Measurements from ENCODE around the gene GAB1.
A peak's percentile ranks its signal among the peaks of the same experiment; 100 is the strongest.

The GAB1 gene

GRCh38 chr4:143389579-143390195 lies 53.0 kb downstream of the GAB1 start:
- peak; percentile 38 for DNase-seq (ENCODE audit: low read depth)

GRCh38 chr4:143390764-143391163 lies 54.1 kb downstream of the GAB1 start:
- no peak for DNase-seq (ENCODE audit: low read depth)

GRCh38 chr4:143391261-143391660 lies 54.6 kb downstream of the GAB1 start:
- DNase-seq (ENCODE audit: low read depth): no peak

DNA sequence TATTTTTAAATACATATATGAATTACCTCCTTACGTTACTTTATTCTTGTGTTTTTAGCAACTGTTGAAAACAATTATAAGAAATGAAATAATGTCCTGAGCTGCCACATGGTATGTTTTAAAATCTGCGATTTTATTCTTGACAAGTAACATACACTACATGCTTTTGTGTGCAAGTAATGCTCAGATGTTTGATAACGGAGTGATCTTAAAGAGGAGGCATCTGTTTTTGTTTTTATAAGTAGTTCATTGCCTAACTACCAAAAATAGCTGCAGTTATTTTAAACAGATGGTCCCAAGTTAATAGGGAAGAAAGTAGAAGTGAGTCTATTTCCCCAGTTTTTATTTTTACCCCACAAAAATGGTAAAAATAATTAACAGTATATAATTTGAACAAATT lies 55.2 kb downstream of the GAB1 start:
- peak; percentile 57 for DNase-seq (ENCODE audit: low read depth)

DNA sequence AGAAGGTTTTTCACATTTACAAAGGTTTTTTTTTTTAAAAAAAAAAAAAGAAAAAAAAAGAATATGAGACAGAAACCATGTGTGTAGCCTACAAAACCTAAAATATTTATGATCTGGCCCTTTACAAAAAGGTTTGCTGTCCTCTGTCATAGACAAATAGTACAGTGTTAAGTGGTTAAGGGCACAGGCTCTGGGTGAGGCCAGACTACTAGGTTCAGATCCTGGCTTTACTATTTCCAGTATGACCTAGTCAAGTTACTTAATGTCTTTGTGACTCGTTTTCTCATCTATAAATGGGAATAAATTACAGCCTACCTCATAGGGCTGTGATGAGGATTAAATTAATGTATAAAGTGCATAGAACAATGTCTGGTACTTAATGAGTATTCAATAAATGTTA lies 56.5 kb downstream of the GAB1 start:
- DNase-seq (ENCODE audit: low read depth): no peak

GRCh38 chr4:143394739-143395453 lies 58.2 kb downstream of the GAB1 start:
- DNase-seq (ENCODE audit: low read depth): no peak

DNA sequence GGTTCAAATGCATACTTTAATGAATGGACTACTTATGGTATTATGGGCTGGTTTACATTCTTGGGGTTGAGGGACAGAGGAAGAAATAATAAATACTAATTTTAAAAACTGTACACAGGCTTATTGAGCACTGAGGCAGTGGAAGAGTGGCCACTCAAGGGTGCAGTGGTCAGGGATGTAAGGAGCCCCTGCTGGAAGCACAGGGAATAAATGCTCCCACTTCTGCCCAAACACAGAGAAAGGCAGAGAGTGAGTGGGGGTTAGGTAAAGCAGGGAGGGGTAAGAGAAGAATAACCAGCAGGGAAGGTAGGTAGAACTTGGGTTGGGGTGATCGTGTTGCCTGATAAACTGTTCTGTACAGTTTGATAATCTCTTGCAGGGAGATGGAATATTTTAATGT lies 60.0 kb downstream of the GAB1 start:
- no peak for DNase-seq (ENCODE audit: low read depth)

- DNase-seq (ENCODE audit: low read depth): peak; percentile 10
Observed at GRCh38 chr4:143397335-143397734, 60.7 kb downstream of the GAB1 start.

- no peak for DNase-seq (ENCODE audit: low read depth)
Observed at GRCh38 chr4:143397887-143398286, 61.2 kb downstream of the GAB1 start.

DNA sequence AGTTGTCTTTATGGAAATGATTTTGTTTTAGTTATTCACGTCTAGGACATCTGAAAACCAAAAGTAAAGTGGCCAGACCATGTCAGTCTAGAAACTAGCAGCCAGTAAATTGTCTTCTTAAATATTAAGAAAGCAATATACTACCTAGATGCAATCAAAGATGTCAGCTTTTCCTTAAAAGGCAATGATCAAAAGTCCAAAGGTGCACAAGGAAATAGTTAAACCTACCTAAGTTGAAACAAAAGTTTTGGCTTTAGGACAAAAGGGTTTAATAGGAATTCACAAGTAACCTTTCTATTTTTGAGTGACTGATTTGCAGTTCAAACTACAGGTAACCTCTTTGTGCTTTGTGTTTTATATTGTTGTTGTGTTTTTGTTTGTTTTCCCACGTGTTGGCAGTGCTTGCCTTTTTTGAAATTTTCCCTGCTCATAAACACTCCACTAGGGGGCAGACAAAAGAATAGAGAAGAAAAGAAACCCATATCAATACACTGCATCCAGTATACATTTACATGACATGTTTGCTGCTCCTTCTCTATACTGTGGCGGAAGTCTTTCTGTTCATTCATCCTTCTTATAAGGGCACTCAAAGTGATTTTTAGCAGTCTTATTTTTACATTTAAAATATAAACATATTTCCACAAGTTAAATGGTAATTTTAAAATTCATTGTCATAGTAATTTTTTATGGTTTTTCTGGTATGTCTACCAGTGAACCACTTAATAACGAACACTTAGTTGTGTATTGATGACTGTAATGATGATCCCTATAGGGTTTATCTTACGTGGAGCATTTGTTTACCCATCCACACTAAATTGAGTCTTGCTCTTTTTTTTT lies 62.7 kb downstream of the GAB1 start:
- DNase-seq (ENCODE audit: low read depth): peak; percentile 13

DNA sequence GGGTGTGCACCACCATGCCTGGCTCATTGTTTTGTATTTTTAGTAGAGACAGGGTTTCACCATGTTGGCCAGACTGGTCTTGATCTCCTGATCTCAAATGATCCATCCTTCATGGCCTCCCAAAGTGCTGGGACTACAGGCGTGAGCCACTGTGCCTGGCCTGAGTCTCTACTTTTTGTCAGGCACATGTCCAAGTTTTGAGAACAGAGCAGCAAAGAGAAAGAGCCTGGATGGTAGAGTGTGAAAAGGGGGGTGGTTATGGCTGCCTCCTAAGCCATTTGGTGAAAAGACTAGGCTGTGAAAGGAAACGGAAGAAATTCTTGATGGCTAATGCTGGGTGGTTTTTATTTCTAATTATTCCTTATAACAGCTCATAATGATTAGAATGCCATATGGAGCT lies 63.4 kb downstream of the GAB1 start:
- DNase-seq (ENCODE audit: low read depth): no peak

GRCh38 chr4:143402776-143403552 lies 66.3 kb downstream of the GAB1 start:
- DNase-seq (ENCODE audit: low read depth): no peak

DNA sequence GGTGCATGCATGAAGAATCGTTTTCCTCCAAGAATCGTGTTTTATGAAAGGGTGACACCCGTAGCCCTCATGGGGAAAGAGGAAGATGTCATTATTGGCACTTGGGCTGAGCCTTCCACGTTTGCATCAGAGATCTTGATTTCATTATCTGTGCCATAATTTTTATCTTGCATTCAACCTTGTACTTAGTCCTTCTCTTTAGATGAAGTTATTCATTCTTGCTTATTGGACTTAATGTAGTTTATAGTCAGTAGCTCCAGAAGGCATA lies 66.8 kb downstream of the GAB1 start:
- DNase-seq (ENCODE audit: low read depth): no peak

GRCh38 chr4:143404555-143404954 lies 67.9 kb downstream of the GAB1 start:
- DNase-seq (ENCODE audit: low read depth): no peak

GRCh38 chr4:143405075-143405730 lies 68.5 kb downstream of the GAB1 start:
- DNase-seq (ENCODE audit: low read depth): no peak

DNA sequence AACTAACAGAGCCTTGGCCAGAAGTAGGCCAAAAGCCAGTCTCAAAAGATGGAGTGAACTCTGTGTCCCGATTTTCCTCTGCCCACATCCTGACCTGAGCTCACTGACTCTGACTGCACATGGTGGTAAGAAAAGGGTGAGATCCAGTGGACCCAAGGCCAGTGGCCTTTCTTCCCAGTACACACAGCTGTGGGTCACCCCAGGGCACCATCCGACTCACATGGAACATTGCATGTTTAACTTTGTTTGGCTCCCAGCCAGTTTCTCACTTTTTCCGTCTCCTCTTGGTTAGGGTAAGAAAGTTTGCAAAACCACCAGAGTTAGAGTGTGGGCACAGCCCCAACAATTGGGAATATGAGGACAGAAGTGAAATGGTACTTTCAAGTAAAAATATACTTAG lies 69.8 kb downstream of the GAB1 start:
- DNase-seq (ENCODE audit: low read depth): peak; percentile 86

- DNase-seq (ENCODE audit: low read depth): no peak
Observed at GRCh38 chr4:143407474-143407873, 70.8 kb downstream of the GAB1 start.

DNA sequence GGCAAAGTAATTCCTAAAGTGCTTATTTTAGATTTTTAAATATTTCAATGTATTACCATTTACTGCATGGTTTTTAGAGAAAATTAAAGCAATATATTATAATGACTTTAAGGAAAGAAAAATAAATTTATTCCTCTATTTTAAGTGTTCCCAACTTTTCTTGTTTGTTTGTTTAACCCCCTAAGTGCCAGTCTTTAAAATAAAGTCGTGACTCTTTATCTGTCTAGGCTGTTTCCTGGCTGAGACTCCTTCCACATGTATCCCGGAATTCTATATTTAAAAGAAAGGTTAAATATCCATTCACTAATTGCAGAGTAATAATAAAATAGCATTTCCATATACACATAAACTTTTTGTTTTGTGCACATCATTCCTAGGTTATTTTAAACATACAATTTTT lies 71.2 kb downstream of the GAB1 start:
- DNase-seq (ENCODE audit: low read depth): no peak

DNA sequence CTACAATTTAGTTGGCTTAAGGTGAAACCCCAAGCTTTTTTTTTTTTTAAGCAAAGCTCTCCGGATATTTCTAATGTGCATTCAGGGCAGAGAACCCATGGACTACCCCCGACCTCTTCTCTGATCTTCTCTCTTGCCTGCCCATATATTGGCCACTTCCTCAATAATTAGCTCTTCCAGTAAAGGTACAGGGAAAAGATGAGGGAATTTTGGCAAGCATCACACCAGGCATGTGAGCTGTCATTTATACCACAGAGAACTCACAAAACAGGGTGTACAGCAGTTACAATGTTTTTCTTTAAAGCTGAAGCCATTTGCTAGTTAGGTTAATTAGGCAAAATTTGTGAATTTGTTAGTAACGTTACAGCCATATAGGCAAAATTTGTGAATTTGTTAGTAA lies 73.3 kb downstream of the GAB1 start:
- no peak for DNase-seq (ENCODE audit: low read depth)

DNA sequence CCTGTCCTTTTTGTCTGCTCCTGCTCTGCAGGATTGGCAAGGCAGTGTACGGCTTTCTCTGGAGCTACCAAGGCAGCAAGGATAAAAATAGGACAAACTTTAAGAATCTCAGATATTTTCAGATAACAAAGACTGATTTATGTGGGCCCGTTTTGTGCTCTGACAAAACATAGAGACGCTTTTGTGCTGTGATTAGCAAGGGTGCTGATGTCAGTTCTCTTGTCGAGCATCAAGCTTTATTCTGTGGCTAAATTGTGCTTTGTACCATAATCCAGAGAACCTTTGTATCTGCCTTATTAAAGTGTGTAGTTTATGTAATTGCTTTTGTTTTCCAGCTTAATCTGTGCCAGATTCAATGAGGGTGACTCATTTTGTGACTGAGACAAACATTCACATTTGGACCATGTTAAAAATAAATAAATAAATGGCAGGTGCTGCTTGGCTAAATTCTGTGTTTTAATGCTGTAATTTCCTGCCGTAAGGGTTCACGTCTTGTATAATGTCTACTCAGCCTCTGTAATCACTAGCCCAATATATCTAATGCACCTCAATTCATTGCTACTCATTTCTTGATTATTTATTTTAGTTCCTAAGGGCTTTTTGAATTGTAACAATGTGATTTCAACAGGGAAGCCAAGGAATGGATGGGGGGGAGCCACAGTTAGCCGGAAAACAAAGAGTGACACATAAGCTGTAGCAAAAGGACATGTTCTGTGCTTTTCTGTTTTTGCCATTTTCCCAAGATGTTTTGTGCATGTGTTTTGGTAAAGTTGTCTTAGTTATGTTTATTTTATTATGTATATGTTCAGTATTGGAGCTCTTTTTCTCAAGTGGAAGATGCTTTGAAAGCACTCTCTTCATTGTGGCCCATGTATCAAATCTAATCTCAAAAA lies 75.1 kb downstream of the GAB1 start:
- peak; percentile 25 for DNase-seq (ENCODE audit: low read depth)

GRCh38 chr4:143412420-143412758 lies 75.7 kb downstream of the GAB1 start:
- no peak for DNase-seq (ENCODE audit: low read depth)
